ENCODE data around the gene CTAGE6.
"Not testable (repeated sequence)": the region's sequence is repeated elsewhere in the genome, so short reads cannot be mapped to it uniquely, and the experiment has no call there.

Gene CTAGE6

GRCh38 chr7:143757596-143757995, at the start of gene CTAGE6:
CTAGE6 (minus strand) TSS chr7:143757696; CDS start chr7:143757658, 38 bp downstream.
- H3K4me3 ChIP-seq (ENCODE audit: control insufficient read depth, low read depth, low read length); DNase-seq (ENCODE audit: low read depth): not testable (repeated sequence)

GRCh38 chr7:143806664-143807071, 49.2 kb upstream of the CTAGE6 start:
- DNase-seq (ENCODE audit: low read depth); H3K4me3 ChIP-seq (ENCODE audit: control insufficient read depth, low read depth, low read length): not testable (repeated sequence)

GRCh38 chr7:143797896-143798290, 40.4 kb upstream of the CTAGE6 start:
- DNase-seq (ENCODE audit: low read depth); H3K4me3 ChIP-seq (ENCODE audit: control insufficient read depth, low read depth, low read length): not testable (repeated sequence)

GRCh38 chr7:143797119-143797895, 39.8 kb upstream of the CTAGE6 start:
- DNase-seq (ENCODE audit: low read depth); H3K4me3 ChIP-seq (ENCODE audit: control insufficient read depth, low read depth, low read length): not testable (repeated sequence)

GRCh38 chr7:143795653-143796052, 38.2 kb upstream of the CTAGE6 start:
- not testable (repeated sequence) for DNase-seq (ENCODE audit: low read depth); H3K4me3 ChIP-seq (ENCODE audit: control insufficient read depth, low read depth, low read length)

GRCh38 chr7:143792633-143793032, 35.1 kb upstream of the CTAGE6 start:
- not testable (repeated sequence) for H3K4me3 ChIP-seq (ENCODE audit: control insufficient read depth, low read depth, low read length); DNase-seq (ENCODE audit: low read depth)

- H3K4me3 ChIP-seq (ENCODE audit: control insufficient read depth, low read depth, low read length); DNase-seq (ENCODE audit: low read depth): not testable (repeated sequence)
Measured at GRCh38 chr7:143785415-143786182, 28.1 kb upstream of the CTAGE6 start.

GRCh38 chr7:143779591-143779990, 22.1 kb upstream of the CTAGE6 start:
- not testable (repeated sequence) for H3K4me3 ChIP-seq (ENCODE audit: control insufficient read depth, low read depth, low read length); DNase-seq (ENCODE audit: low read depth)

GRCh38 chr7:143772738-143773468, 15.4 kb upstream of the CTAGE6 start:
- DNase-seq (ENCODE audit: low read depth); H3K4me3 ChIP-seq (ENCODE audit: control insufficient read depth, low read depth, low read length): not testable (repeated sequence)

GRCh38 chr7:143767531-143767930, 10.0 kb upstream of the CTAGE6 start:
- DNase-seq (ENCODE audit: low read depth); H3K4me3 ChIP-seq (ENCODE audit: control insufficient read depth, low read depth, low read length): not testable (repeated sequence)

- not testable (repeated sequence) for DNase-seq (ENCODE audit: low read depth); H3K4me3 ChIP-seq (ENCODE audit: control insufficient read depth, low read depth, low read length)
Measured at GRCh38 chr7:143765678-143766077, 8.2 kb upstream of the CTAGE6 start.

- H3K4me3 ChIP-seq (ENCODE audit: control insufficient read depth, low read depth, low read length) = not testable (repeated sequence)
Measured at GRCh38 chr7:143763065-143763464, 5.6 kb upstream of the CTAGE6 start.

GRCh38 chr7:143745340-143745739, 12.2 kb downstream of the CTAGE6 start:
- not testable (repeated sequence) for H3K4me3 ChIP-seq (ENCODE audit: control insufficient read depth, low read depth, low read length); DNase-seq (ENCODE audit: low read depth)

More at GRCh38 chr7:143763065-143763464, 5.6 kb upstream of the CTAGE6 start:
- not testable (repeated sequence) for DNase-seq (ENCODE audit: low read depth)

All from fibroblast of mammary gland (primary cell).